ENCODE data around the gene CROCC2. TPM values are rescaled to one million over a fixed set of nuclear protein-coding genes. Genes with fewer than 3 reads are reported as not detected.

Gene CROCC2
- total and polyA plus RNA-seq, 2 donors (not counting 1 experiment from before 2014, with no cell fraction given) = not detected

GRCh38 chr2:240932724-240933047 lies 26.6 kb downstream of the CROCC2 start:
- H3K9ac ChIP-seq (ENCODE audit: low read length) = no peak overlapping the region
- ChIA-PET POLR2A (no interaction called here), CTCF (no interaction called here)
- H3K9me3 Mint-ChIP-seq (ENCODE audit: insufficient read depth) = peaks cover 10% of the 10 kb centered on the region
- no peak overlapping the region for H3K27ac ChIP-seq (ENCODE audit: low read length in 2 of 2)
- no peak overlapping the region for H2AFZ ChIP-seq (ENCODE audit: insufficient read depth, low read depth, low read length, poor library complexity, severe bottlenecking)
- intact Hi-C loops (cut with micrococcal nuclease) = no loop called here
- H4K20me1 ChIP-seq (ENCODE audit: control insufficient read depth, insufficient read depth, low read length, poor library complexity, severe bottlenecking) = no peaks in the 10 kb centered on the region
- 81% methylated on average over 10 of the region's 11 CpGs for WGBS (ENCODE audit: insufficient coverage)
- H3K4me1 Mint-ChIP-seq = no peaks in the 10 kb centered on the region
- no peak overlapping the region for H3K4me3 Mint-ChIP-seq
- H3K27ac Mint-ChIP-seq = no peak overlapping the region
- H3K27me3 Mint-ChIP-seq = peaks cover 15% of the 10 kb centered on the region
- no peaks in the 10 kb centered on the region for H3K36me3 ChIP-seq (replicated peaks in 1 of 2; ENCODE audit: control extremely low read depth in 1 of 2, control insufficient read depth in 1 of 2, extremely low read depth in 1 of 2, insufficient read depth in 2 of 2, low read length in 1 of 2)
- peaks cover 0 to 2% (median 0%) of the 10 kb centered on the region in 4 experiments for H3K27me3 ChIP-seq (replicated peaks in 1 of 4; ENCODE audit: control extremely low read depth in 1 of 4, control insufficient read depth in 3 of 4, insufficient read depth in 4 of 4, low read length in 3 of 4)
- H3K4me2 ChIP-seq (replicated peaks; ENCODE audit: low read depth, low read length, poor library complexity, severe bottlenecking) = no peak overlapping the region
- DNase-seq (no peak), ATAC-seq (ENCODE audit: low read depth) (no peak)
- H3K4me1 ChIP-seq (ENCODE audit: control insufficient read depth in 2 of 2, insufficient read depth in 2 of 2, low read length in 2 of 2) = no peaks in the 10 kb centered on the region
- H3K79me2 ChIP-seq (ENCODE audit: control insufficient read depth, insufficient read depth, low read length) = no peaks in the 10 kb centered on the region
- TF ChIP-seq EZH2 (IDR thresholded peaks at IDR 0.05; ENCODE audit: borderline replicate concordance, insufficient read depth, low read depth, low read length, poor library complexity, severe bottlenecking) = no peak
- no peak for TF ChIP-seq CTCF (IDR thresholded peaks at IDR 0.05)
- H3K4me3 ChIP-seq (ENCODE audit: control extremely low read depth in 1 of 5, extremely low read depth in 1 of 5, insufficient read depth in 1 of 5, low read depth in 2 of 5, low read length in 4 of 5) = no peak overlapping the region
- peaks cover 0 to 12% (median 0%) of the 10 kb centered on the region in 3 donors for H3K9me3 ChIP-seq (ENCODE audit: control extremely low read depth in 1 of 3, control insufficient read depth in 2 of 3, insufficient read depth in 1 of 3, low read length in 2 of 3)

- DNase-seq = no peak
- peaks cover 0 to 12% (median 0%) of the 10 kb centered on the region in 3 donors for H3K9me3 ChIP-seq (ENCODE audit: control extremely low read depth in 1 of 3, control insufficient read depth in 2 of 3, insufficient read depth in 1 of 3, low read length in 2 of 3)
- H3K9ac ChIP-seq (ENCODE audit: low read length) = no peak overlapping the region
- intact Hi-C loops (cut with micrococcal nuclease) = no loop called here
- ATAC-seq (ENCODE audit: low read depth) = no peak
- no peak overlapping the region for H2AFZ ChIP-seq (ENCODE audit: insufficient read depth, low read depth, low read length, poor library complexity, severe bottlenecking)
- H3K27ac ChIP-seq (ENCODE audit: low read length in 2 of 2) = no peak overlapping the region
- no peaks in the 10 kb centered on the region for H3K4me1 ChIP-seq (ENCODE audit: control insufficient read depth in 2 of 2, insufficient read depth in 2 of 2, low read length in 2 of 2)
- TF ChIP-seq CTCF (IDR thresholded peaks at IDR 0.05) (no peak), EZH2 (IDR thresholded peaks at IDR 0.05; ENCODE audit: borderline replicate concordance, insufficient read depth, low read depth, low read length, poor library complexity, severe bottlenecking) (no peak)
- WGBS (ENCODE audit: insufficient coverage) = 93% methylated on average over 26 of the region's 30 CpGs
- POLR2A ChIA-PET = no interaction called here
- no peak overlapping the region for H3K4me3 Mint-ChIP-seq
- H4K20me1 ChIP-seq (ENCODE audit: control insufficient read depth, insufficient read depth, low read length, poor library complexity, severe bottlenecking) = no peaks in the 10 kb centered on the region
- H3K9me3 Mint-ChIP-seq (ENCODE audit: insufficient read depth) = peaks cover 10% of the 10 kb centered on the region
- no peak overlapping the region for H3K4me3 ChIP-seq (ENCODE audit: control extremely low read depth in 1 of 5, extremely low read depth in 1 of 5, insufficient read depth in 1 of 5, low read depth in 2 of 5, low read length in 4 of 5)
- peaks cover 12% of the 10 kb centered on the region for H3K27me3 Mint-ChIP-seq
- no peaks in the 10 kb centered on the region for H3K79me2 ChIP-seq (ENCODE audit: control insufficient read depth, insufficient read depth, low read length)
- H3K36me3 ChIP-seq (replicated peaks in 1 of 2; ENCODE audit: control extremely low read depth in 1 of 2, control insufficient read depth in 1 of 2, extremely low read depth in 1 of 2, insufficient read depth in 2 of 2, low read length in 1 of 2) = no peaks in the 10 kb centered on the region
- CTCF ChIA-PET = no interaction called here
- H3K4me2 ChIP-seq (replicated peaks; ENCODE audit: low read depth, low read length, poor library complexity, severe bottlenecking) = no peak overlapping the region
- H3K4me1 Mint-ChIP-seq = no peaks in the 10 kb centered on the region
- H3K27ac Mint-ChIP-seq = no peak overlapping the region
- H3K27me3 ChIP-seq (replicated peaks in 1 of 4; ENCODE audit: control extremely low read depth in 1 of 4, control insufficient read depth in 3 of 4, insufficient read depth in 4 of 4, low read length in 3 of 4) = peaks cover 0 to 2% (median 0%) of the 10 kb centered on the region in 4 experiments
Observed at GRCh38 chr2:240933048-240933965, 27.2 kb downstream of the CROCC2 start.

All from B cell (primary cell).